Smooth muscle cell (in vitro differentiated cells): ENCODE results near the gene GPX5. TPM values are rescaled to one million over a fixed set of nuclear protein-coding genes. Genes with fewer than 3 reads are reported as not detected.

Experiments used
- DNase-seq: peaks from one replicate; lab custom pipeline; 2025; ENCODE audit not compliant: unreplicated experiment; lab: John Stamatoyannopoulos, UW
- H2AFZ ChIP-seq: fragments of 200-600 bp; sonication (generic); 2 replicates; pipeline ENCODE4 v1.6.0; 2016; ENCODE audit warnings: antibody characterized with exemption, low read depth, mild to moderate bottlenecking
- H3F3A ChIP-seq: fragments of 200-600 bp; sonication (generic); 2 replicates; pipeline ENCODE4 v1.6.0; 2017; ENCODE audit warnings: antibody characterized with exemption, low read depth
- H3K27ac ChIP-seq: fragments of 200-600 bp; sonication (generic); 2 replicates; pipeline ENCODE4 v1.5.1; 2016; ENCODE audit warnings: low read depth, mild to moderate bottlenecking
- H3K27me3 ChIP-seq: fragments of 200-600 bp; sonication (generic); 2 replicates; pipeline ENCODE4 v1.6.1; 2016; ENCODE audit warnings: low read depth, mild to moderate bottlenecking
- H3K36me3 ChIP-seq: fragments of 200-600 bp; sonication (generic); 2 replicates; pipeline ENCODE4 v1.5.1; 2016; ENCODE audit warnings: low read depth
- H3K4me1 ChIP-seq: fragments of 200-600 bp; sonication (generic); 2 replicates; pipeline ENCODE4 v1.5.1; 2016; ENCODE audit warnings: low read depth
- H3K4me2 ChIP-seq: fragments of 200-600 bp; sonication (generic); 2 replicates; pipeline ENCODE4 v1.6.0; 2016; ENCODE audit warnings: mild to moderate bottlenecking
- H3K4me3 ChIP-seq: fragments of 200-600 bp; sonication (generic); 2 replicates; pipeline ENCODE4 v1.5.1; 2016; ENCODE audit warnings: mild to moderate bottlenecking
- H3K79me2 ChIP-seq: fragments of 200-600 bp; sonication (generic); 2 replicates; pipeline ENCODE4 v1.6.0; 2016; ENCODE audit warnings: low read depth, mild to moderate bottlenecking
- H3K9ac ChIP-seq: fragments of 200-600 bp; sonication (generic); 2 replicates; pipeline ENCODE4 v1.6.0; 2016; ENCODE audit warnings: low read depth
- H3K9me3 ChIP-seq: fragments of 200-600 bp; sonication (generic); replicated peaks from 2 replicates; pipeline ENCODE4 v1.5.1; 2016; ENCODE audit warnings: low read depth
- H4K20me1 ChIP-seq: fragments of 200-600 bp; sonication (generic); 2 replicates; pipeline ENCODE4 v1.6.0; 2016; ENCODE audit warnings: low read depth
- whole genome bisulfite sequencing: methylation state at CpG from one replicate; pipeline ENCODE4 v1.1.7; 2016; ENCODE audit warnings: low lambda C conversion rate; 5-methylcytosine and 5-hydroxymethylcytosine counted together
- polyA plus RNA-seq: library from polyadenylated mRNA; unstranded; fragments of >200 nt; fragmentation: Nextera tagmentation; extraction: Ambion mirVana; gene quantifications from 2 replicates; pipeline ENCODE4 v1.2.1, GENCODE V29; 2016
- total RNA-seq: library from RNA; depleted of rRNA; stranded (reverse); fragments of >200 nt; gene quantifications from 2 replicates; pipeline ENCODE4 v1.2.3, GENCODE V29; 2014
- TF ChIP-seq, protein P1 (sequence below): fragments of 200-600 bp; sonication (generic); IDR thresholded peaks from 2 replicates; pipeline ENCODE4 v1.5.1; 2017; ENCODE audit warnings: borderline replicate concordance, mild to moderate bottlenecking, antibody characterized with exemption; ENCODE audit not compliant: insufficient read depth, poor library complexity, severe bottlenecking

The GPX5 gene
- total and polyA plus RNA-seq, 2 experiments from 2014 or later = 9.5 to 12.8 TPM

GRCh38 chr6:28489366-28490204 lies 36.1 kb upstream of the GPX5 start:
- no peaks in the 10 kb centered on the region for H4K20me1 ChIP-seq
- TF ChIP-seq, protein P1, sequence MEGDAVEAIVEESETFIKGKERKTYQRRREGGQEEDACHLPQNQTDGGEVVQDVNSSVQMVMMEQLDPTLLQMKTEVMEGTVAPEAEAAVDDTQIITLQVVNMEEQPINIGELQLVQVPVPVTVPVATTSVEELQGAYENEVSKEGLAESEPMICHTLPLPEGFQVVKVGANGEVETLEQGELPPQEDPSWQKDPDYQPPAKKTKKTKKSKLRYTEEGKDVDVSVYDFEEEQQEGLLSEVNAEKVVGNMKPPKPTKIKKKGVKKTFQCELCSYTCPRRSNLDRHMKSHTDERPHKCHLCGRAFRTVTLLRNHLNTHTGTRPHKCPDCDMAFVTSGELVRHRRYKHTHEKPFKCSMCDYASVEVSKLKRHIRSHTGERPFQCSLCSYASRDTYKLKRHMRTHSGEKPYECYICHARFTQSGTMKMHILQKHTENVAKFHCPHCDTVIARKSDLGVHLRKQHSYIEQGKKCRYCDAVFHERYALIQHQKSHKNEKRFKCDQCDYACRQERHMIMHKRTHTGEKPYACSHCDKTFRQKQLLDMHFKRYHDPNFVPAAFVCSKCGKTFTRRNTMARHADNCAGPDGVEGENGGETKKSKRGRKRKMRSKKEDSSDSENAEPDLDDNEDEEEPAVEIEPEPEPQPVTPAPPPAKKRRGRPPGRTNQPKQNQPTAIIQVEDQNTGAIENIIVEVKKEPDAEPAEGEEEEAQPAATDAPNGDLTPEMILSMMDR = no peak
- H3K9me3 ChIP-seq = no peaks in the 10 kb centered on the region
- H3K36me3 ChIP-seq = no peaks in the 10 kb centered on the region
- H3K79me2 ChIP-seq = no peaks in the 10 kb centered on the region
- peak overlapping the region; percentile 84 for H3K4me2 ChIP-seq
- DNase-seq = peak; percentile 32
- WGBS = 1% methylated on average over 40 of the region's 40 CpGs
- no peaks in the 10 kb centered on the region for H3K4me1 ChIP-seq
- H3F3A ChIP-seq = peaks cover 6% of the 10 kb centered on the region
- H3K9ac ChIP-seq = peak overlapping the region; percentile 85
- peaks cover 4% of the 10 kb centered on the region for H3K27me3 ChIP-seq
- H2AFZ ChIP-seq = peak overlapping the region; percentile 94
- peak overlapping the region; percentile 91 for H3K27ac ChIP-seq
- H3K4me3 ChIP-seq = peak overlapping the region; percentile 94

DNA sequence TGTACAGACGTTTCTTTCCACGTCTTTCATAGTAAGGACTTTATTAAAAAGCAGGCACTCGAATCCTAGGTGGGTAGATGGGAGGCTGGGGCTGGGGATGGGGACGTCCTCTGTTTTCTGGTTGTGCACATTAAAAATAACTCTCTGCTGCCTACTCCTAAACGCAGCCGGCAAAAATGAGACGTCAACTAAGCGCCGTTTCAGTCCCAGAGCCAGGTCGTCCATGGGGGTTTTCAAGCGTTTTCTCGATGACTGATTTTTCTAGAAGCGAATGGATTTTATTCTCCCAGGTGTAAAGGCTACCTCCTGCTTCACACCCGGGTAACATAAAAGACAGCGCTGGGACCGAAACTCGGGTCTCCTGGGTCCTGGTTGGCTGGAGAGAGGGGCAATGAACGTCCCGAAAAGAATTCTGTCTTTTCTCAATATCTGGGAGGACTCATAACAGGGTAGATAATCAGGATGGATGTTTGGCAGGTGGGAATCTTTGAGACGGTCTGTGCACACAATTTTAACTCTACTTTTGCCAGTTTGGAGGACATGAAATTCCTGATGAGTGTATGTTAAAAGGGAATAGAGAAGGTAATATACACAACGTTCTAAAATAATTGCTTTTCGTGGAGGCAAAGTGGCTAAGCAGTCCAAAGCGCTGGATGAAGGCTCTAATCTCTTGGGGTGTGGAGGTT lies 35.3 kb upstream of the GPX5 start:
- Histone ChIP-seq H3K9ac (peak overlapping the region; percentile 85), H3K36me3 (no peaks in the 10 kb centered on the region), H3K9me3 (no peaks in the 10 kb centered on the region), H3K4me2 (peak overlapping the region; percentile 84), H3K4me1 (no peaks in the 10 kb centered on the region), H3K27ac (peak overlapping the region; percentile 91), H4K20me1 (no peaks in the 10 kb centered on the region), H3F3A (peaks cover 6% of the 10 kb centered on the region), H2AFZ (peak overlapping the region; percentile 94), H3K79me2 (no peaks in the 10 kb centered on the region), H3K4me3 (peak overlapping the region; percentile 94), H3K27me3 (peaks cover 4% of the 10 kb centered on the region)
- TF ChIP-seq, protein P1 = no peak
- 16% methylated on average over 23 of the region's 23 CpGs for WGBS
- DNase-seq = peak; percentile 32

GRCh38 chr6:28491984-28492317 lies 33.7 kb upstream of the GPX5 start:
- H3K27ac ChIP-seq = no peak overlapping the region
- no peaks in the 10 kb centered on the region for H3K36me3 ChIP-seq
- no peak overlapping the region for H3K4me2 ChIP-seq
- H3K9ac ChIP-seq = no peak overlapping the region
- WGBS = 92% methylated on average over 3 of the region's 3 CpGs
- no peaks in the 10 kb centered on the region for H3K4me1 ChIP-seq
- H3K4me3 ChIP-seq = no peak overlapping the region
- no peak overlapping the region for H2AFZ ChIP-seq
- DNase-seq = no peak
- H3F3A ChIP-seq = peaks cover 6% of the 10 kb centered on the region
- H3K79me2 ChIP-seq = no peaks in the 10 kb centered on the region
- H3K9me3 ChIP-seq = no peaks in the 10 kb centered on the region
- no peaks in the 10 kb centered on the region for H4K20me1 ChIP-seq
- TF ChIP-seq, protein P1 = no peak
- H3K27me3 ChIP-seq = peaks cover 4% of the 10 kb centered on the region
